NOMO-1 treated with DMSO at 0.1 percent for 48 hours (cell line): ENCODE measurements around the gene JARID2.
A peak's percentile ranks its signal among the peaks of the same experiment; 100 is the strongest.

Source experiments
- DNase-seq: peaks from one replicate; lab custom pipeline; 2025; ENCODE audit not compliant: unreplicated experiment; lab: John Stamatoyannopoulos, UW

JARID2 gene

DNA sequence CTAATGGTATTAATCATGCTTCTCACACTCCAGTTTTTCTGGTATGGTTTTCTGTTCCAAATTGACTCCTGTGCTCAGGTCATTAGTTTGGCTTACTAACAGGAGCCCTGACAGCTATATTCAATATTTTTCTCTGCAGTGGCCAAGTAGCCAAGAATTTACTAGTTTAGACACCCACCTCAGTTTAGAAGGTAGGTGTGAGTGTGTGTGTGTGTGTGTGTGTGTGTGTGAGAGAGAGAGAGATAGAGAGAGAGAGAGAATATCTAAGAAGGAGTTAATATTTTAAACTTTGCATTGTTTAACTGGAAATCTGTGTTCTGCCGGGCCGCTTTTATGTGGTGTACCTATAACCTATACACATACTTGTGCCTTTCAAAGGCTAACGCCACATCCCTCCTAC is 18.5 kb downstream of the JARID2 start:
- no peak for DNase-seq

DNA sequence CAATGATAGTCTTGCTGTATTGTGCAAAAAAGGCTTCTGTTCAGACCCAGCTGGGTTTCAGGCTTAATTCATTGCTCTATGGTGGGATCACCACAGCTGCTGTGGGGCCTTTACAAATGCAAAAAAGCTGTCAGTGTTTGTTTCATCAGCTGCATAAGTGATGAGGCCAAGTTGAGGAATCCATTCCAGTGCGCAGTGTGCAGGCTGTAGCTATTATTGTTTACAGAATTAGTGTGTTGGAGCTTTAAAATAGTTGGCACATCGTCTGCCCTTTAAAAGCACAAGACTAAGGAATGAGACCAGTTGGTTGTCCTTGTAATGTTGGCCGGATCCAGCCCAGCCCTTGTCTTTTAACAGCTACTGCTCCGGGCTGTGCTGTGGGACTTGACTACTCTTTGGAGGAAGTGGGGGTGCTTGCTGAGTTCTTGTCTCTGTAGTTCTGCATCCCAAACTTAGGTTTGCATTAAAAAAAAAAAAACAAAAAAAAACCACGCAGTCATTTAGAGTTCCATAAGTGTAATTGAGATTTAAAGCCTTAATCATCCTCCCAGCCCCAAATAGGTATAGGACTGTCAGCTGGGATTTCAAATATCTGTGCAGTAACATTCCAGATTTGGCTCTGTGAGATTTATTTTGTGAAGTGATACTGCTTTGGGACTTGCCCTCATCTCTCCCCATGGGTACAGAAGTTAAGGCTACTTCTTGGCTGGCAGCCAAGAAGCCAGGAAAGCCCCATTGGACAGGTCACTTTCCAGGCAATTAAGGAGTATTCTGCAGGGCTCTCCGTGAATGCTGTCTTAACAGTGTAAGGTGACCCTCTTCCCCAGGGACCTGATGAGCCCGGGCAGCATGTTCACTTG is 19.3 kb downstream of the JARID2 start:
- DNase-seq, result peak; percentile 23

DNA sequence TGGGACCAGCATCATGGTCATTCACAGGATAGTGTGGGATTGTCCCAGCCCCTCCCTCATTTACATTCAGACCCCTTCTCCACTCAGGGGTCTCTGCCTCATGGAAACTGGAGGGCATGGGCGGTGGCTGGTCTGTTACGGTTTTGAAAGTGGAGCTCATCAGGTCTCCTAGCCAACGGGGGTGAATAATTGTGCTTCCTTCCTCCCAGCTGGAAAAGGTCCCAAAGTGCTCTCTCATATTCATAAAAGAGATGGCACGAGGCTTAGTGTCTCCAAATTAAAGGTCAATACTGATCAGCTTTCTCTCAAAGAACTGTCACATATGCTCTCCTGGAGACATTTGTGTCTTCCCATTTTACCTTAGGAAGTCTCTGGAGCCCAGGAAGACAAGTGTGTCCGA is 19.9 kb downstream of the JARID2 start:
- no peak for DNase-seq

DNA sequence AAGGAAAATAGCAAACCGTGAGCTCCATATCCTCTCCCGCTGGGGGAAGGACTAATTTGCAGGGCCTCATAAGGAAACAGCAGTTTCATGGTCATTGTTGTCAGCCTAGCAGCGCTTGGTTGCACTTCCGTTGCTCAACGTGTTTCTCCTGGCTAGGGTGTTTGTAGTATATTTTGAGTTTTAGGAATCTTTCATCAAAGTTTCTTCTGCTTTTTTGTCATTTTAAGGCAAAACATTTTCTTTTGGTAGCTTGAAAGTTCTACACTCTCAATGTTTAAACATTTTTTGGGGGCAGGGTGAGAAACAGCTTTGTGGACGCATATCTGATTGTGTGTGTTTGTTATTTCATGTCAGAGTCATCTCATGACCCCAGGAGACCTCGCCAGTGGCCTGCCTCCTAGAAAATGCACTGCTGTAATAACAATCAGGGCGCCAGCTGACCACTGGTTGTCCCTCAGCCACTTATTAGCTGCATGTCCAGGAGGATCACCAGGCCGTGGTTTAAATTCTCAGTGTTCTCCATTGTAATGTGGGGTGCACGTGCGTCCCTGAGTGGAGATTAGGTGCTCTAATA is 20.6 kb downstream of the JARID2 start:
- DNase-seq, result peak; percentile 79

DNA sequence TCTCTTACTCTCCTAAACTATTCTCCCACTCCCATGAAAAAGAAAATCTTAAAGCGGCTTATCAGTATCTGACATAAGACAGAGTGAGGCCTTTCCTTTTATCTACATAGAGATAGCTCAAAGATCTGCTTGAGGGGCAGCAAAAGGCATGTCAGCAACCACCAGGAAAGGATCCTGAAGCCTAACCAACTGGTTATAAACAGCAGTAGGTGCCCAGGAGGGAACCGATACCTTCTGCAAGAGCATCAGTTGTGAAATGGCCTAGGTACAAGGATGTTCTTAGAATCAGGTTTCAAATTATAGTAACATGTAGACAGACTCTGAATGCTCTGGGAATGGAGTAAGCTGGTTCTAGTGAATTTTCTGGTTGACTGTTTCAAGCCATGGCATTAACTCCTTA is 21.4 kb downstream of the JARID2 start:
- no peak for DNase-seq

DNA sequence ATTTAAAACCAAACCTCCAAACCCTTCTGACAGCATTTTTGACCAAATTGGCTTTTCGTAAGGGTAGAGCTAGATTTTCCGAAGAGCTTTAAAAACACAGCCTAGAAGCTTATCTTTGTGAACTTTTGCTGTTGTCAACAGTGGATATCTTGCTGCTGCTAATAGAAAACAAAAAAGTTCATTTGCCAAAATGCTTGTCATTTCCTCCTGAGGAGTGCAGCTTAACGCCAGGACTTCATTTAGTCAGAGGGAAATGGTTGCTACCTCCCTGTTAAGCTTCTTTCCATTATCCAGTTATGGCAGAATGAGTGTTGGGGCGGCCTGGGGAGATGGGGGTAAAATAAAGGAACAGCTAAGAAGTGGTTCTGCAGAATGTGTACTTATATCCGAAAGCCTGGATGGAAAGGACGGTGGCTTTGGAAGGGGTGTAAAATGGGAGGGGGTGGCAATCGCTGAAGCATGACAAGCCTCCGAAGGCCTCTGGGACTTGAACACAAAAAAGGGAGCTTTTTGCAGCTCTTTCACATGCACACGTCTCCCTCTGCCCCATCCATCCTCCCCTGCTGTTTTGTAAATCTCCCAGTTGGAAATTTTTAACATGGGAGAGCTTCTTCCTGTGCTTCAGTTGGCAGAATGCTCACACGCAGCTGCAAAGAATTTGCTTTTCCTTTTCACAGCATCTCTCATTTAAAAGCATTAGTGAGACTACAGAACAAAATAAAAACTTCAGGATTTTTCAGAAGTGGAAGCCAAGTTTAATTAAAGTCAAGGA is 22.5 kb downstream of the JARID2 start:
- DNase-seq, result no peak

DNA sequence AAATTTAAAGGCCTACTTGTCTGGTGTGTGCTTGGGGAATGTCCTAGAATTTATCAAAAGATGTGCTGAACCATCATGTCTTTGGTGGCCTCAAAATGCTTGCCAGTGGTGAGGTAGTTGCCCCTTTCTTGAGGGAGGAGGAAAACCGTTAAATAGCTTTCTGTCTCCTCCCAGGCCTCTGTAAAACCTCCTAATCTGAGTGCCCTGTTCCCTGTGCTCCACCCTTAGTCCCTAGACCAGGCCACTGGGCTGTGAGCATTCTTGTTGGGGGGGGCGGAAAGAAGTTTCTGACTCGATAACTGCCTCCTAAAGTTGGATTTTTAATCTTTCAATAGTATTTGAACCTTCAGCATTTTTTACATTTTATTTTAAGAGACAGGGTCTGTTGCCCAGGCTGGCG is 23.1 kb downstream of the JARID2 start:
- no peak for DNase-seq

DNA sequence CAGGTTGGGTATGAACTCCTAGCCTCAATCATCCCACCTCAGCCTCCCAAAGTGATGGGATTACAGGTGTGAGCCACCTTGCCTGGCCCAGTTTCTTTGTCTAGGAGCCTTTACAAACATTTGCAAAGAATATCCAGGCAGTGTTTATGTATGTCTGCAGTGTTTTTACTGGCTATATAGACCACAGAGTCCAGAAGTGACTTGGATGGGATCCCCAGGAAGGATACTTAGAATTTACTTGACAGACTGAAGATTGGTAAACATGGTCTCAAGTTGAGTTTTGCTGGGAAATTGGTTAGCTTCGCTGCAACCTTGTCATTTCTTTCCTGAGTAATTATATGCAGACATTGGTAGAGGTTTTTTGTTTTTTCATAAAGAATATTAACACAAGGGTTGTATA is 23.8 kb downstream of the JARID2 start:
- DNase-seq, result no peak

DNA sequence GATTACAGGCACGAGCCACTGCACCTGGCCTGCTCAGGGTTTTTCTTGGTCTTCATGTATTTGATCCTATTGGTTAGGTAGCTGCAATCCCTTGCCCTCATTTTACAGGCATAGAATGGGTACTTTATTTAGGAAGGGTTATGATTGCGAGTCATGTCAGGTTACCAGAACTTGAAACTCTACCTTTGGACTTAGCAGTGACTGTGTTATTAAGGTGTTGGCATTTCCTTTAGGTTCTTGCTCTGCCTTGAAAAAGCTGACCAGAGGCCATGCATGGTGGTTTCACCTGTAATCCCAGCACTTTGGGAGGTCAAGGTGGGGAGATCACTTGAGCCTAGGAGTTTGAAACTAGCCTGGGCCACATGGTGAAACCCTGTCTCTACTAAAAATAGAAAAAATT is 24.5 kb downstream of the JARID2 start:
- no peak for DNase-seq

DNA sequence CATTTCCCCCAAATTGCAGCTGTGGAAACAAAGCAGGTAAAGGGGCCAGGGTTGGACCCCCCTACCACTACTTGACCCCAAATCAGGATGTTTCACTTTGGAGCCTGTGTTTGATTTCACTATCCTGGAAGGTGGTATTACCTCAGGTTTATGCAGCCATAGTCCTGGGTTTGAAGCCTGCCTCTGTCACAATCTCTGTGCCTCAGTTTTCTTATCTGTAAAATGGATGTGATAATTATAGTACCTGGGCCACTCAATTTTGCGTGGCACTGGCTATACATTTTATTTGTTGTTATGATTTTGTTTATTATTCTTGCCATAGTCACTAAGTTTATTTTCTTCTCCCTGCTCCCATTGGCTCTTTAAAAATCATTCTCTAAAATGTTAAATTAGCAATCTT is 26.7 kb downstream of the JARID2 start:
- DNase-seq, result no peak

DNA sequence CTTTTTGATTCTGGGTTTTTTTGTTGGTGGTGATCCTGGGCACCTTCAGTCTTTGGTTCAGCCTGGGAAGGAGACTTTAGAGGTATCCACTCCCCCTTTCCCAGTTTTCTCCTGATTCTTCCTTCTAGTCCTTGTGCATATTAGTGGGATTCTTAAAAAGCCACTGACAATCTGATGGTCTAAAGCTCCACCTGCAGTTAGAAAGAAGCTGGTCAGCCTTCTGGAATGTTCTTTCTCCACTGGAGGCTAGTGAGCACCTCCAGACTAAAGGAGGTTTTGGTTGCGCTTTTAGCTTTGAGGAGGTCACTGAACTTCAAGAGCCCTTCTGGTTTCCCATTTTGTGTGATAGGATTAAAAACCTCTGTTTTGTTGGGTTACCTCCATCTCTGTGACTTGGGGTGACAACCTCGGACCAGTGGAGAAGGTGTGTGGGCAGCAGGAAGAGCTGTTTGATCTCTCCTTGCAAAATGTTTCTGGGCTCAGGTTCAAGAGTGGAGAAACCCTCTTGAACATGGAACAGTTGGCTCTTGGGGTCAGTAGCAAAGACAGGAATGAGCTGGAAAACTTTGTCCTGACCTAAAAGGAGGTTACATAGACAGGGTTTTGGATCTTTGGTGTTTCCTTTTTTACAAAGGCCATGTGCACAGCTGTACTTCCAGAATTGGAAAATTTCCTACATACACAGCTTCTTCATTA is 29.0 kb downstream of the JARID2 start:
- DNase-seq, result no peak

DNA sequence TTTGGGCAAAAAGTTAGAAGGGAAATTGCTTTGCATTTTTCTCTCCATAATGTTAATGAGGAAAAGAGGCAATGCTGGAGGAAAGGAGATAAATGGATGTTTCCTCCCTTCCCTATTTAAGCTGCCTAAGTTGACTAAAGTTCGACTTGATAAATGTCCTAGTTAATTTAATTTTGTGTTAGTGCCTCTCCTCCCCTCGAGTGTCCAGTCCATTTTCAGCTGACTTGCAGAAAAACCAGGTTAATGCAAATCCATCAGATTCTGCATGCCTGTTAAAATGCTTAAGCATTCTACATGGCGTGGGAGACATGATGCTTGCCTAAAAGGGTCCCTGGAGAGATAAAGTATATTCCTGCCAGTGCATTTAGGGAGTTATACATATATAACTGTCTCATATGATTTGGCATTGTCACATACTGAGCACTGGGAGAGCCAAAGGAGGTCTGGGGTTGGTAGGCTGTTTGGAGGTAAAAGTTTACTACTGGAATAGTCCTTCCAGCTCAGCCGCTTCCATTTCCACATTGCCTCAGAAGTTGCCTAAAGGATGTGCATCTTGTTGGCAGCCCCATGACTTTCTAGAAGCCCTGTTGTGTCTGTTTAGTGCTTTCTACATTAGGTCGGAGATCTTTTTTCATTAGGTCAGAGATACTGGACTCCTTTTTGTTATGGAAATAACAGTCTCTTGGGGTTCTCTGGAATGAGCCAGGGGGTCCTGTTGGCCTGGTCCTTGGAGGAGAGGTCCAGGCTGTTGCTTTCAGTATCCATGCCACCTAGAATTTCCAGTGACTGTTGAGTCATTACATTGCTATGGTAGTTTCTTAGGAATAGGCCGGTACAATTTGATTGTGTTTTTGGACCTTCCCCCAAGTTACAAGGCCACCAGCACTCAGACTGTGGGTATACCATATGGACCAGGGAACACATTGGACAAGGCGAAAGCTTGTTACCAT is 30.4 kb downstream of the JARID2 start:
- DNase-seq, result no peak

DNA sequence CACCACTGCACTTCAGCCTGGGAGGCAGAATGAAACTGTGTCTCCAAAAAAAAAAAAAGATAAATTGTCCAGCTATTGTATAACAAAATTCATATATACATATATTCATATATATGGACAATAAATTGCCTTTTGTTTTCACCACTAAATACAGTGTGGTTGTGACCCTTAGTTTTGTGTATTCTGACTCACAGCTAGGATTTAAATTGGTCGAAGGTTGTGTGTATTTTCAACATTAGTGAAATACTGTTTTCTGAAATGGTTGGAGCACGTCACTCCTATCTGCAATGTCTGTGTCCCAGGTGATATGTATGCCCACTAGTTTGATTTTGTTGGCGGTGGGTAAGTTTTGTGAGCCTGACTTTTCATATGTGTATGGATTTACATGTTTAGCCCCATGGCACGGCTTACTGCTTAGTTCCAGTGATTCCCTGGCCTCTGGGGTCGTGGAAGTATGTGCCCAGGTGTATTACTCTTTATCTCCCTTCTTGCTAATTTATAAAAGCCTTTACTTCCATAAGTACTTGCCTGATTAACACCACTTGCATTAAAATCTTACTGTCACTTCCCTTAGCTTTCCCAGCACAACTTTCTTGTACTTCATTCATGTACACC is 33.3 kb downstream of the JARID2 start:
- DNase-seq, result no peak

DNA sequence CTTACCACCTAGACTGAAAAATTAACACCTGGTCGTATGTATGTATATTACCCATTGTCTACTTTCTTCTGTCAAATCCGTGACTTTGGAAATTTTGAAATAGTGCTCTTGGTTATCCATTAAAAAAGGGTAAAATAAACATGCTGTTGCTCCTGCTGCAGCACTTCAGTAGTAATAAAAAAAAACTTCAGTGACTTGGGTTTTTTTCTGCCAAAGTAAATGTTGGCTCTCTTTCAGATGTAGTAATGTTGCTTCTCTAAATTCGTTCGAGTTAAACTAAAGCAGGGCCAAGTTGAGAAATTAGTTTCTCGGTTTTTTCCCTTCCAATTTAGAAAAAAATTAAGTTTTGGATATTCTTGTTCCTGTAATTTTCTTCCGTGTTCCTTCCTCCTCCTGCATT is 34.2 kb downstream of the JARID2 start:
- no peak for DNase-seq

DNA sequence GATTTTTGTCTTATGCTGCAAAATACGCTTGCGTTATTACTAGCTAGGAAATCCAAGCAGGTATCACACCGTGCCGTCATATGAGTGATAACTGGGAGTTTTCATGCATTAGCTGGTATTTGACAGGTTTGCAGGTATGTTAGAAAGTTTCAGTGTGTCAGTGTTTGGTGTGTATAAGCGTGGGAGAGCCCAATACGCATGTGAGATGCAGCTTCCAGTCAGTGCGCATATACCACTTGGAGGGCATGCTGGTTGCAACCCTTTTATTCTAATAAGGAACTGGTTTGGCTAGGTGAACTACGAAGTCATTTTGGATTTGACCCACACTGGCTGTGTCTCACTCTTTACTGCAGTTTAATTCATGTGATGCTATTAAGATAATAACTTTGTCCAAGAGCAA is 35.1 kb downstream of the JARID2 start:
- no peak for DNase-seq

DNA sequence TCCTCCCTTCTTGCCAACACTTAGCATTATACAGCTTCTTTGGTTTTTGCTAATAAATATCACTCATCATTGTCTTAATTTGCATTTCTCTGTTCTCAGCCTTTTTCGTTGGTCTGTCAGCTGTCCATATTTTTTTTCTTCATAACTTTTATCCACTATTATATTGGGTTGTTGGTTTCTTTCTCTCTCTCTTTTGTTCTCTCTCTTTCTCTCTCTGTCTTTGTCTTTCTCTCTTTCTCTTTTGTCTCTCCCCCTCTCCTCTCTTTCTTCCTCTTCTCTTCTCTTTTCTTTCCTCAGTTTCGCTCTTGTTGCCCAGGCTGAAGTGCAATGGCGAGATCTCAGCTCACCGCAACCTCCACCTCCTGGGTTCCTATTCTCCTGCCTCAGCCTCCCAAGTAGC is 36.5 kb downstream of the JARID2 start:
- DNase-seq, result no peak

DNA sequence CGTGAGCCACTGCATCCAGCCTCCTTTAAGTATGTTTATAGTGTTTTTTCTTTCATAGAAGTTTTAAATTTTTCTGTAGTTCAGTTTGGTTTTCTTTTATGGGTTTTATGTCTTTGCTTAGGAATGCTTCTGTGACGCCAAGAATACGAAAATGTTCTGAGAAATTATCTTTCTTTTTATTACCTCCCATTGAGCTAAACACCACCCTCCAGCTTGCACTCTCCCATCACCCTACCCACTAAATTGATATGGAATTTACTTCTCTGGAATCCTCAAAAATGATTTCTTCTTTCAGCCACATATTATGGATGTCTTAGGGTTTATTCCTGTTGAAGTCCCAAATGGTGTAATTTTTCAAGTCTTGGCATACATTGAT is 38.1 kb downstream of the JARID2 start:
- DNase-seq, result no peak

DNA sequence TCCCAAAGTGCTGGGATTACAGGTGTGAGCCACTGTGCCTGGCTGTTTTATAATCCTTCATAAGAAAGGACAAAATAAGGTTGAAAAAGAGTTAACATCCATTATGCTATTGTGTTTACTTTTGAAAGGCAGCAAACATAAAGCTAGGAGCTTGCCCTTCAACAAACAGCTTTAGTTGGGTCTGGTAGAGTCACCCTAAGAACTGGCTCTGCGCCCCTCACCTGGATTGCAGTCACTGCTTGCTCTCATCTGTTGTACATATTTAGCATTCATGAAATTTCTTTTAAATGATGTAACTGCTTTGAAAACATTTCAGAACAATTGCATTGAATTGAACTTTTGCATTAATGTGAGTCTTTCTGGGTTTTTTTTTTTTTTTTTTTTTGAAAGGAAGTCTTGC is 38.9 kb downstream of the JARID2 start:
- DNase-seq, result no peak

DNA sequence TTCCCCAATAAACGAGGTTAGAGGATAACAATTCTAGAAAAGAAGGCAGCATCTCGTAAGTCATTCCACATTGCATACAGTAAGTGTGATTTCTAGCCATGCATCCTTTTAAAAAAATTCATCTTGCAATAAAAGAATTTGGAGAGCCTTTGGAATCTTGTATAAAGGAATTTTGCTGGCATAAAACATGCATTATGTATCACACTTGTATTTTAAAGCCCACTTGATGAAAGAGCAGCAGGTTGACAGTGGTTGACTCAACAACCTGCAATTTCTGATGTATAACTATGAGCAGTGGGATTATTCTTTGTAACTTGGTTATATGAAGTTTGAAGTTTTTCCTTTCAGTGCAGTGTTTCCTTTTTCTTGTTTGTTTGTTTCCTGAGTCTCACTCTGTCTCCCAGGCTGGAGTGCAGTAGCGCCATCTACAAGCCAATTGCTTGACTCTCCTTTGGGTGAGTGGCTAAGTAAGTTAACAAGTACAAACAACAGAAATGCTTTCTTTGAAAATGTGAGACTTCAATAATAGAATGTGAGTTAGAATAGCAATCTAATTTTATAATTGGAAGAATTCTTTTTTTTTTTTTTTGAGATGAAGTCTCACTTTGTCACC is 39.9 kb downstream of the JARID2 start:
- DNase-seq, result no peak
